ENCODE results near the gene SNTA1.
A peak's percentile ranks its signal among the peaks of the same experiment; 100 is the strongest.
"Not testable (repeated sequence)": the region's sequence is repeated elsewhere in the genome, so short reads cannot be mapped to it uniquely, and the experiment has no call there.

The SNTA1 gene

GRCh38 chr20:33443512-33444239, at the start of gene SNTA1:
Gene SNTA1 (minus strand): TSS chr20:33443763. CDS start chr20:33443620, 143 bp downstream.
- peak; percentile 69 for DNase-seq

- no peak for DNase-seq
Observed at GRCh38 chr20:33490934-33491656, 47.5 kb upstream of the SNTA1 start.

- peak; percentile 63 for DNase-seq
Observed at GRCh38 chr20:33490023-33490933, 46.7 kb upstream of the SNTA1 start, which contains the start of gene CBFA2T2. Gene CBFA2T2 (plus strand): TSS chr20:33490096. CDS start chr20:33490268, 172 bp downstream.

- peak; percentile 97 for DNase-seq
Observed at GRCh38 chr20:33489495-33490022, 46.0 kb upstream of the SNTA1 start.

GRCh38 chr20:33488661-33489494, 45.3 kb upstream of the SNTA1 start:
- DNase-seq, result not testable (repeated sequence)

- DNase-seq, result no peak
Observed at GRCh38 chr20:33488201-33488600, 44.6 kb upstream of the SNTA1 start.

- DNase-seq, result not testable (repeated sequence)
Observed at GRCh38 chr20:33483186-33483585, 39.6 kb upstream of the SNTA1 start.

- no peak for DNase-seq
Observed at GRCh38 chr20:33482581-33482980, 39.0 kb upstream of the SNTA1 start.

GRCh38 chr20:33481431-33481941, 37.9 kb upstream of the SNTA1 start:
- DNase-seq, result no peak

GRCh38 chr20:33480048-33480447, 36.5 kb upstream of the SNTA1 start:
- no peak for DNase-seq

GRCh38 chr20:33477386-33478234, 34.0 kb upstream of the SNTA1 start:
- no peak for DNase-seq

- no peak for DNase-seq
Observed at GRCh38 chr20:33475381-33476152, 32.0 kb upstream of the SNTA1 start.

- no peak for DNase-seq
Observed at GRCh38 chr20:33474963-33475362, 31.4 kb upstream of the SNTA1 start.

- DNase-seq, result no peak
Observed at GRCh38 chr20:33474097-33474873, 30.7 kb upstream of the SNTA1 start.

GRCh38 chr20:33472868-33473435, 29.4 kb upstream of the SNTA1 start:
- DNase-seq, result no peak

- DNase-seq, result no peak
Observed at GRCh38 chr20:33470866-33471265, 27.3 kb upstream of the SNTA1 start.

- DNase-seq, result no peak
Observed at GRCh38 chr20:33470457-33470856, 26.9 kb upstream of the SNTA1 start.

GRCh38 chr20:33466303-33466646, 22.7 kb upstream of the SNTA1 start:
- DNase-seq, result no peak

Data from HCEC 1CT (cell line).